HG02973 (cell line): ENCODE data around the gene PAPSS1.
"Not testable (repeated sequence)": the region's sequence is repeated elsewhere in the genome, so short reads cannot be mapped to it uniquely, and the experiment has no call there.

Experiments used
- ATAC-seq: cut with Tn5 transposase; IDR thresholded peaks from one replicate; pipeline ENCODE4 v1.9.1; 2021; ENCODE audit warnings: moderate library complexity; ENCODE audit not compliant: unreplicated experiment

The PAPSS1 gene

GRCh38 chr4:107719922-107720722 lies at the start of gene PAPSS1:
Gene PAPSS1, minus strand, starts transcription at chr4:107720234. Its CDS starts 55 bp downstream, at chr4:107720179.
- ATAC-seq = peak; percentile 84

- ATAC-seq = no peak
Measured at GRCh38 chr4:107760281-107760947, 40.4 kb upstream of the PAPSS1 start.

GRCh38 chr4:107757864-107758476 lies 37.9 kb upstream of the PAPSS1 start:
- ATAC-seq = no peak

- ATAC-seq = no peak
Measured at GRCh38 chr4:107757283-107757682, 37.2 kb upstream of the PAPSS1 start.

GRCh38 chr4:107755841-107756356 lies 35.9 kb upstream of the PAPSS1 start:
- no peak for ATAC-seq

- no peak for ATAC-seq
Measured at GRCh38 chr4:107751670-107752069, 31.6 kb upstream of the PAPSS1 start.

GRCh38 chr4:107747748-107748486 lies 27.9 kb upstream of the PAPSS1 start:
- no peak for ATAC-seq

GRCh38 chr4:107746161-107746560 lies 26.1 kb upstream of the PAPSS1 start:
- no peak for ATAC-seq

GRCh38 chr4:107744532-107744931 lies 24.5 kb upstream of the PAPSS1 start:
- ATAC-seq = no peak

- ATAC-seq = no peak
Measured at GRCh38 chr4:107743532-107743931, 23.5 kb upstream of the PAPSS1 start.

GRCh38 chr4:107742791-107743190 lies 22.8 kb upstream of the PAPSS1 start:
- no peak for ATAC-seq

GRCh38 chr4:107742196-107742595 lies 22.2 kb upstream of the PAPSS1 start:
- ATAC-seq = no peak

GRCh38 chr4:107740950-107741701 lies 21.1 kb upstream of the PAPSS1 start:
- ATAC-seq = no peak

GRCh38 chr4:107740381-107740780 lies 20.3 kb upstream of the PAPSS1 start:
- no peak for ATAC-seq

GRCh38 chr4:107737450-107737849 lies 17.4 kb upstream of the PAPSS1 start:
- ATAC-seq = no peak

- ATAC-seq = peak; percentile 66
Measured at GRCh38 chr4:107736924-107737448, 17.0 kb upstream of the PAPSS1 start.

- ATAC-seq = peak; percentile 49
Measured at GRCh38 chr4:107736037-107736436, 16.0 kb upstream of the PAPSS1 start.

- ATAC-seq = no peak
Measured at GRCh38 chr4:107734120-107734519, 14.1 kb upstream of the PAPSS1 start.

GRCh38 chr4:107733431-107733925 lies 13.4 kb upstream of the PAPSS1 start:
- no peak for ATAC-seq

GRCh38 chr4:107729050-107729449 lies 9.0 kb upstream of the PAPSS1 start:
- ATAC-seq = not testable (repeated sequence)
